DND-41 (cell line): Measurements from ENCODE around the gene MARVELD2.

Source experiments
- ATAC-seq: fragments of 200-7000 bp; cut with Tn5 transposase; 3 replicates; pipeline ENCODE4 v1.9.1; 2021; ENCODE audit warnings: low read depth; ENCODE audit not compliant: insufficient read depth
- DNase-seq: peaks from one replicate; pipeline ENCODE4 v3.0.0-alpha.2; 2020
- H2AFZ ChIP-seq: 2 replicates; pipeline ENCODE4 v1.6.0; 2012; ENCODE audit warnings: low read depth, low read length
- H3K27ac ChIP-seq: 2 replicates; pipeline ENCODE4 v1.5.1; 2012; ENCODE audit warnings: low read length, inconsistent platforms
- H3K27me3 ChIP-seq: fragments of 200-600 bp; sonication (generic); 2 replicates; pipeline ENCODE4 v1.6.0; 2012; ENCODE audit warnings: low read length, mild to moderate bottlenecking, inconsistent platforms; ENCODE audit not compliant: insufficient read depth, poor library complexity
- H3K36me3 ChIP-seq: 2 replicates; pipeline ENCODE4 v1.5.1; 2012; ENCODE audit warnings: low read length, inconsistent platforms; ENCODE audit not compliant: insufficient read depth
- H3K4me1 ChIP-seq: 2 replicates; pipeline ENCODE4 v1.5.1; 2012; ENCODE audit warnings: mild to moderate bottlenecking, low read length; ENCODE audit not compliant: insufficient read depth
- H3K4me2 ChIP-seq: 2 replicates; pipeline ENCODE4 v1.6.0; 2012; ENCODE audit warnings: mild to moderate bottlenecking, moderate library complexity, low read length, inconsistent platforms; ENCODE audit not compliant: insufficient read depth
- H3K4me3 ChIP-seq, 2 experiments: fragments of 200-600 bp in 1 of 2; shearing (Covaris generic) in 1 of 2; 2 replicates each; pipeline ENCODE4 v1.5.1; 2012 to 2016; ENCODE audit warnings: inconsistent platforms in 2 of 2, low read length in 2 of 2, mild to moderate bottlenecking in 2 of 2, low read depth in 1 of 2, moderate library complexity in 1 of 2
- H3K79me2 ChIP-seq: 2 replicates; pipeline ENCODE4 v1.6.0; 2012; ENCODE audit warnings: low read length, inconsistent platforms; ENCODE audit not compliant: insufficient read depth
- H3K9ac ChIP-seq: 2 replicates; pipeline ENCODE4 v1.6.0; 2012; ENCODE audit warnings: low read depth, mild to moderate bottlenecking, inconsistent platforms, low read length, moderate library complexity
- H3K9me3 ChIP-seq: 2 replicates; pipeline ENCODE4 v1.5.1; 2012; ENCODE audit warnings: low read length, moderate library complexity, mild to moderate bottlenecking, inconsistent platforms; ENCODE audit not compliant: insufficient read depth, severe bottlenecking
- H4K20me1 ChIP-seq: 2 replicates; pipeline ENCODE4 v1.6.0; 2012; ENCODE audit warnings: low read length; ENCODE audit not compliant: insufficient read depth
- EZH2 ChIP-seq: IDR thresholded peaks from 3 replicates; pipeline ENCODE4 v1.6.1; 2012; ENCODE audit warnings: borderline replicate concordance, low read depth, mild to moderate bottlenecking, moderate library complexity, low read length, inconsistent platforms; ENCODE audit not compliant: severe bottlenecking
- TF ChIP-seq, protein P1 (sequence below): IDR thresholded peaks from 2 replicates; pipeline ENCODE4 v1.5.1; 2012; ENCODE audit warnings: borderline replicate concordance, low read length, moderate library complexity, mild to moderate bottlenecking; ENCODE audit not compliant: poor library complexity, severe bottlenecking; ENCODE audit errors: extremely low read depth

Gene MARVELD2

DNA sequence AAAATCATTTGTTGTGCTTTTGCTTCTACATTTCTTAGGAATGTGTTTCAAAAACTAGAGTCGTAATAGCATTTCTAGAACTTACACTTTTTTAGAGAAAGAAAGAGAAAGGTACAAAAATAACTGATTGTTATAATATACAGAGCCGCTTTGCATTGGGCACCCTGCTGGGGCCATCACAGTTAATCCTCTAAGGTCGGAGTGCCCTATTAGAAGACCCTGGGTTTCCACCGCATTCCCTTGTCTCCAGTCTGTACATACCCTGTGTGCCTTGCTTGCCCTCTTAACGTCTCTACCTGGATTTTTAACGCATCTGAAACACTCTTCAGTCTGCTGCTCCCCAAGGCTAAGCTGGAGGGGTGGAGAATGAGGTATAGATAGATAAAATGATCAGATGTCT lies 1.3 kb downstream of the MARVELD2 start:
- Histone ChIP-seq H3K9ac (no peak overlapping the region), H3K36me3 (peaks cover 29% of the 10 kb centered on the region), H3K4me1 (no peaks in the 10 kb centered on the region), H3K9me3 (no peaks in the 10 kb centered on the region), H3K27me3 (no peaks in the 10 kb centered on the region), H3K4me2 (no peak overlapping the region), H3K27ac (no peak overlapping the region), H4K20me1 (no peaks in the 10 kb centered on the region), H3K4me3 (no peak overlapping the region), H2AFZ (no peak overlapping the region), H3K79me2 (no peaks in the 10 kb centered on the region)
- TF ChIP-seq, protein P1, sequence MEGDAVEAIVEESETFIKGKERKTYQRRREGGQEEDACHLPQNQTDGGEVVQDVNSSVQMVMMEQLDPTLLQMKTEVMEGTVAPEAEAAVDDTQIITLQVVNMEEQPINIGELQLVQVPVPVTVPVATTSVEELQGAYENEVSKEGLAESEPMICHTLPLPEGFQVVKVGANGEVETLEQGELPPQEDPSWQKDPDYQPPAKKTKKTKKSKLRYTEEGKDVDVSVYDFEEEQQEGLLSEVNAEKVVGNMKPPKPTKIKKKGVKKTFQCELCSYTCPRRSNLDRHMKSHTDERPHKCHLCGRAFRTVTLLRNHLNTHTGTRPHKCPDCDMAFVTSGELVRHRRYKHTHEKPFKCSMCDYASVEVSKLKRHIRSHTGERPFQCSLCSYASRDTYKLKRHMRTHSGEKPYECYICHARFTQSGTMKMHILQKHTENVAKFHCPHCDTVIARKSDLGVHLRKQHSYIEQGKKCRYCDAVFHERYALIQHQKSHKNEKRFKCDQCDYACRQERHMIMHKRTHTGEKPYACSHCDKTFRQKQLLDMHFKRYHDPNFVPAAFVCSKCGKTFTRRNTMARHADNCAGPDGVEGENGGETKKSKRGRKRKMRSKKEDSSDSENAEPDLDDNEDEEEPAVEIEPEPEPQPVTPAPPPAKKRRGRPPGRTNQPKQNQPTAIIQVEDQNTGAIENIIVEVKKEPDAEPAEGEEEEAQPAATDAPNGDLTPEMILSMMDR, result no peak
- TF ChIP-seq EZH2, result no peak
- ATAC-seq, result no peak
- DNase-seq, result no peak

DNA sequence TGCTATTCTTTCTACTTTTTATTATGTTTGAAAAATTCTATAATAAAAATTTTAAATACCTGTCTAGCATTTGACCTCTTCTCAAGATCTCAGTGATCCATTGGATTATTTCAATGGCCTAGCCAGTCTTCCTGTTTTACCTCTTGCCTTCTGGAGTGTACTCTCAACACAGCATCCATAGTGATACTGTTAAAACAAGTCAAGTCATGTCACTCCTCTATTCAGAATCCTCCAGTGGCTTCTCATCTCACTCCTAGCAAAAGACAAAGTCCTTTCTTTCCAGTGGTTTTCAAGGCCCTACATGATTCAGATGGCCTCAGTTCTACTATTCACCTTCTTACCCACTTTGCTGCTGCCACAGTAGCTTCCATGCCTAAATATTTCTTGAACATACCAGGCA lies 1.8 kb downstream of the MARVELD2 start:
- no peak overlapping the region for H3K4me2 ChIP-seq
- no peak overlapping the region for H2AFZ ChIP-seq
- H3K27me3 ChIP-seq, result no peaks in the 10 kb centered on the region
- H3K4me1 ChIP-seq, result no peaks in the 10 kb centered on the region
- H4K20me1 ChIP-seq, result no peaks in the 10 kb centered on the region
- no peak overlapping the region for H3K27ac ChIP-seq
- peaks cover 24% of the 10 kb centered on the region for H3K36me3 ChIP-seq
- ATAC-seq (no peak), DNase-seq (no peak)
- H3K79me2 ChIP-seq, result no peaks in the 10 kb centered on the region
- no peak overlapping the region for H3K9ac ChIP-seq
- TF ChIP-seq EZH2, result no peak
- TF ChIP-seq, protein P1, result no peak
- H3K9me3 ChIP-seq, result no peaks in the 10 kb centered on the region
- H3K4me3 ChIP-seq, result no peak overlapping the region

DNA sequence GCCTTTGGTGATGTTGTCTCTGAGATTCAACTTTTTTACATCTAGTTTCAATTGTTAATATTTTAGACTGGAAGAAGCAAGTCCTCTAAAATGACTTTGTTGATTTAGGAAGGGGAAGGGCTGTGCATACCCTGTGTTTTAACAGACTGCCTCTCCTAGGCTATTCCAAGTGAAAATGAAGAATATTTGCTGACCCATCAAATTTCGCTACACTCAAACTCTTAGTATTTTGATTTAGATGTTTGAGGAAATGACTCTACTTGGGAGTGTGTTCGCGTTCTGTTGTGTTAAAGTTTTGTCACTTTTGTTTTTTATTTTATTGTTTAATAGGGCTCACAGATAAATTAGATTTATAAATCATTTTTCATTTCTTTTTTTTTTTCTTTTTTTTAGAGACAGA lies 3.6 kb downstream of the MARVELD2 start:
- TF ChIP-seq EZH2, result no peak
- TF ChIP-seq, protein P1, result no peak
- no peaks in the 10 kb centered on the region for H3K79me2 ChIP-seq
- H3K9ac ChIP-seq, result no peak overlapping the region
- DNase-seq (no peak), ATAC-seq (no peak)
- no peak overlapping the region for H3K4me2 ChIP-seq
- H3K27me3 ChIP-seq, result no peaks in the 10 kb centered on the region
- H3K36me3 ChIP-seq, result peaks cover 22% of the 10 kb centered on the region
- H3K4me3 ChIP-seq, result no peak overlapping the region
- H3K27ac ChIP-seq, result no peak overlapping the region
- H3K9me3 ChIP-seq, result no peaks in the 10 kb centered on the region
- H2AFZ ChIP-seq, result no peak overlapping the region
- no peaks in the 10 kb centered on the region for H4K20me1 ChIP-seq
- no peaks in the 10 kb centered on the region for H3K4me1 ChIP-seq
